ENCODE data around the gene NECAB2. TPM values are rescaled to one million over a fixed set of nuclear protein-coding genes. Genes with fewer than 3 reads are reported as not detected.

Gene NECAB2
- total and polyA plus RNA-seq, 2 experiments from 2014 or later, result 1.6 to 5.1 TPM

DNA sequence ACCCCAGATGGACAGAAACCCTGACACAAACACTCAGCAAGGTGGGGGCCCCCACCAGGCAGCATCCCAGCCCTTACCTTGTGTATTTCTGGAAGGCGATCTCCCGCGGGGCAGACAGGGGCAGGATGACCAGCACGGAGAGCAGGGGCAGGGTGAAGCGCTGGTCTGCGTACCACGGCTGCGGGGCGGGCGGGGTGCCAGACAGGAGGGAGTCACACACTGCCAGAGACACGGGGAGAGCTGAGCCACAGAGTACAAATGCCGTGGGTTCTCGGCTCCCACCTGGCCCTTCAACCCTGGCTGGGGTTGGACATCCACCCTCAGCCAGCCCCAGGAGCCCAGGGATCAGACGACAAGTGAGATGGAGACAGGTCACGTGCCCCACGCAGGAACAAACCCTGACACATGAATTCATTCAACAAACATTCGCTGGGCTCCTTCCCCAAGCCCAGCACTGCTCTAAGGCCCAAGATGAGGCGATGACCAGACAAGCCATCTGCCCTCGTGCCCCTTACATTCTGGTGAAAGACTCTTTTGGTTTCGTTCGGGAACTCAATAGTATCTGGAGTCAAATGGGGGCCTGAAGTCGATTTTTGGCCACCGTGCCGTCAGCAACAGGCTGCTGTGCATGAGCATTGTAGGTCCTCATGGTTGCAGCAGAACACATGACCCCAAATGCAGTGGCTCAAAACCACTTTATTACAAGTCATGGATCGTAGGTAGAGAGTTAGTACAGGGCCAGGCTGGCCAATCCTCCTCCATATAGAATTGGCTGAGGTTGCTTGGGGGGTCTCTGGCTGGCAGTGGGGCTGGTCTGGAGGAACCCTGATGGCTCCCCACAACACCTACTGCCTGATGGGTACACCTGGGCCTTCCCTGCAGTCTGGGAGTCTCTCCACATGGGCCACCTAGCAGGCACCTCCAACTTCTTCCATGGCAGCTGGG is 65.5 kb downstream of the NECAB2 start:
- DNase-seq (ENCODE audit: low spot score), result no peak
- H3K27me3 Mint-ChIP-seq (ENCODE audit: insufficient read depth, low read depth, poor library complexity), result peaks cover 7% of the 10 kb centered on the region
- H3K27ac ChIP-seq (ENCODE audit: low read depth), result no peak overlapping the region

More for the DNA sequence above, 65.5 kb downstream of the NECAB2 start:
- H3K36me3 Mint-ChIP-seq (ENCODE audit: low read depth), result no peaks in the 10 kb centered on the region
- no peaks in the 10 kb centered on the region for H3F3A ChIP-seq (replicated peaks; ENCODE audit: low read depth)
- H3K4me1 ChIP-seq (ENCODE audit: insufficient read depth), result no peaks in the 10 kb centered on the region
- H3K9me2 ChIP-seq (ENCODE audit: insufficient read depth), result no peaks in the 10 kb centered on the region
- no peaks in the 10 kb centered on the region for H3K36me3 ChIP-seq (ENCODE audit: insufficient read depth)
- TF ChIP-seq JUNB (IDR thresholded peaks at IDR 0.05; ENCODE audit: unreplicated experiment) (no peak), ZNF331 (CRISPR knock-in tag; IDR thresholded peaks at IDR 0.05; ENCODE audit: low read depth) (no peak), ZNF114 (CRISPR knock-in tag; IDR thresholded peaks at IDR 0.05) (no peak), NANOG (IDR thresholded peaks at IDR 0.05; ENCODE audit: borderline replicate concordance) (no peak), EZH2 (IDR thresholded peaks at IDR 0.05; ENCODE audit: low read depth, unreplicated experiment) (no peak), CREB1 (CRISPR knock-in tag; IDR thresholded peaks at IDR 0.05; ENCODE audit: low read depth) (no peak), POLR2AphosphoS5 (IDR thresholded peaks at IDR 0.05; ENCODE audit: low read depth) (no peak), EZH2phosphoT487 (IDR thresholded peaks at IDR 0.05; ENCODE audit: unreplicated experiment) (no peak), STAT1 (IDR thresholded peaks at IDR 0.05; ENCODE audit: unreplicated experiment) (no peak), CTCF (conservative IDR thresholded peaks at IDR 0.05; ENCODE audit: low read depth in 2 of 2) (no peak)
- TF ChIP-seq, protein P1, sequence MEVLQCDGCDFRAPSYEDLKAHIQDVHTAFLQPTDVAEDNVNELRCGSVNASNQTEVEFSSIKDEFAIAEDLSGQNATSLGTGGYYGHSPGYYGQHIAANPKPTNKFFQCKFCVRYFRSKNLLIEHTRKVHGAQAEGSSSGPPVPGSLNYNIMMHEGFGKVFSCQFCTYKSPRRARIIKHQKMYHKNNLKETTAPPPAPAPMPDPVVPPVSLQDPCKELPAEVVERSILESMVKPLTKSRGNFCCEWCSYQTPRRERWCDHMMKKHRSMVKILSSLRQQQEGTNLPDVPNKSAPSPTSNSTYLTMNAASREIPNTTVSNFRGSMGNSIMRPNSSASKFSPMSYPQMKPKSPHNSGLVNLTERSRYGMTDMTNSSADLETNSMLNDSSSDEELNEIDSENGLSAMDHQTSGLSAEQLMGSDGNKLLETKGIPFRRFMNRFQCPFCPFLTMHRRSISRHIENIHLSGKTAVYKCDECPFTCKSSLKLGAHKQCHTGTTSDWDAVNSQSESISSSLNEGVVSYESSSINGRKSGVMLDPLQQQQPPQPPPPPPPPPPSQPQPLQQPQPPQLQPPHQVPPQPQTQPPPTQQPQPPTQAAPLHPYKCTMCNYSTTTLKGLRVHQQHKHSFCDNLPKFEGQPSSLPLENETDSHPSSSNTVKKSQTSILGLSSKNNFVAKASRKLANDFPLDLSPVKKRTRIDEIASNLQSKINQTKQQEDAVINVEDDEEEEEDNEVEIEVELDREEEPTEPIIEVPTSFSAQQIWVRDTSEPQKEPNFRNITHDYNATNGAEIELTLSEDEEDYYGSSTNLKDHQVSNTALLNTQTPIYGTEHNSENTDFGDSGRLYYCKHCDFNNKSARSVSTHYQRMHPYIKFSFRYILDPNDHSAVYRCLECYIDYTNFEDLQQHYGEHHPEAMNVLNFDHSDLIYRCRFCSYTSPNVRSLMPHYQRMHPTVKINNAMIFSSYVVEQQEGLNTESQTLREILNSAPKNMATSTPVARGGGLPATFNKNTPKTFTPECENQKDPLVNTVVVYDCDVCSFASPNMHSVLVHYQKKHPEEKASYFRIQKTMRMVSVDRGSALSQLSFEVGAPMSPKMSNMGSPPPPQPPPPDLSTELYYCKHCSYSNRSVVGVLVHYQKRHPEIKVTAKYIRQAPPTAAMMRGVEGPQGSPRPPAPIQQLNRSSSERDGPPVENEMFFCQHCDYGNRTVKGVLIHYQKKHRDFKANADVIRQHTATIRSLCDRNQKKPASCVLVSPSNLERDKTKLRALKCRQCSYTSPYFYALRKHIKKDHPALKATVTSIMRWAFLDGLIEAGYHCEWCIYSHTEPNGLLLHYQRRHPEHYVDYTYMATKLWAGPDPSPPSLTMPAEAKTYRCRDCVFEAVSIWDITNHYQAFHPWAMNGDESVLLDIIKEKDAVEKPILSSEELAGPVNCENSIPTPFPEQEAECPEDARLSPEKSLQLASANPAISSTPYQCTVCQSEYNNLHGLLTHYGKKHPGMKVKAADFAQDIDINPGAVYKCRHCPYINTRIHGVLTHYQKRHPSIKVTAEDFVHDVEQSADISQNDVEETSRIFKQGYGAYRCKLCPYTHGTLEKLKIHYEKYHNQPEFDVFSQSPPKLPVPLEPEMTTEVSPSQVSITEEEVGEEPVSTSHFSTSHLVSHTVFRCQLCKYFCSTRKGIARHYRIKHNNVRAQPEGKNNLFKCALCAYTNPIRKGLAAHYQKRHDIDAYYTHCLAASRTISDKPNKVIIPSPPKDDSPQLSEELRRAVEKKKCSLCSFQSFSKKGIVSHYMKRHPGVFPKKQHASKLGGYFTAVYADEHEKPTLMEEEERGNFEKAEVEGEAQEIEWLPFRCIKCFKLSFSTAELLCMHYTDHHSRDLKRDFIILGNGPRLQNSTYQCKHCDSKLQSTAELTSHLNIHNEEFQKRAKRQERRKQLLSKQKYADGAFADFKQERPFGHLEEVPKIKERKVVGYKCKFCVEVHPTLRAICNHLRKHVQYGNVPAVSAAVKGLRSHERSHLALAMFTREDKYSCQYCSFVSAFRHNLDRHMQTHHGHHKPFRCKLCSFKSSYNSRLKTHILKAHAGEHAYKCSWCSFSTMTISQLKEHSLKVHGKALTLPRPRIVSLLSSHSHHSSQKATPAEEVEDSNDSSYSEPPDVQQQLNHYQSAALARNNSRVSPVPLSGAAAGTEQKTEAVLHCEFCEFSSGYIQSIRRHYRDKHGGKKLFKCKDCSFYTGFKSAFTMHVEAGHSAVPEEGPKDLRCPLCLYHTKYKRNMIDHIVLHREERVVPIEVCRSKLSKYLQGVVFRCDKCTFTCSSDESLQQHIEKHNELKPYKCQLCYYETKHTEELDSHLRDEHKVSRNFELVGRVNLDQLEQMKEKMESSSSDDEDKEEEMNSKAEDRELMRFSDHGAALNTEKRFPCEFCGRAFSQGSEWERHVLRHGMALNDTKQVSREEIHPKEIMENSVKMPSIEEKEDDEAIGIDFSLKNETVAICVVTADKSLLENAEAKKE (CRISPR knock-in tag; IDR thresholded peaks at IDR 0.05), result no peak
- TF ChIP-seq, protein P2, sequence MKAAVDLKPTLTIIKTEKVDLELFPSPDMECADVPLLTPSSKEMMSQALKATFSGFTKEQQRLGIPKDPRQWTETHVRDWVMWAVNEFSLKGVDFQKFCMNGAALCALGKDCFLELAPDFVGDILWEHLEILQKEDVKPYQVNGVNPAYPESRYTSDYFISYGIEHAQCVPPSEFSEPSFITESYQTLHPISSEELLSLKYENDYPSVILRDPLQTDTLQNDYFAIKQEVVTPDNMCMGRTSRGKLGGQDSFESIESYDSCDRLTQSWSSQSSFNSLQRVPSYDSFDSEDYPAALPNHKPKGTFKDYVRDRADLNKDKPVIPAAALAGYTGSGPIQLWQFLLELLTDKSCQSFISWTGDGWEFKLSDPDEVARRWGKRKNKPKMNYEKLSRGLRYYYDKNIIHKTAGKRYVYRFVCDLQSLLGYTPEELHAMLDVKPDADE (IDR thresholded peaks at IDR 0.05), result no peak
- TF ChIP-seq, protein P3, sequence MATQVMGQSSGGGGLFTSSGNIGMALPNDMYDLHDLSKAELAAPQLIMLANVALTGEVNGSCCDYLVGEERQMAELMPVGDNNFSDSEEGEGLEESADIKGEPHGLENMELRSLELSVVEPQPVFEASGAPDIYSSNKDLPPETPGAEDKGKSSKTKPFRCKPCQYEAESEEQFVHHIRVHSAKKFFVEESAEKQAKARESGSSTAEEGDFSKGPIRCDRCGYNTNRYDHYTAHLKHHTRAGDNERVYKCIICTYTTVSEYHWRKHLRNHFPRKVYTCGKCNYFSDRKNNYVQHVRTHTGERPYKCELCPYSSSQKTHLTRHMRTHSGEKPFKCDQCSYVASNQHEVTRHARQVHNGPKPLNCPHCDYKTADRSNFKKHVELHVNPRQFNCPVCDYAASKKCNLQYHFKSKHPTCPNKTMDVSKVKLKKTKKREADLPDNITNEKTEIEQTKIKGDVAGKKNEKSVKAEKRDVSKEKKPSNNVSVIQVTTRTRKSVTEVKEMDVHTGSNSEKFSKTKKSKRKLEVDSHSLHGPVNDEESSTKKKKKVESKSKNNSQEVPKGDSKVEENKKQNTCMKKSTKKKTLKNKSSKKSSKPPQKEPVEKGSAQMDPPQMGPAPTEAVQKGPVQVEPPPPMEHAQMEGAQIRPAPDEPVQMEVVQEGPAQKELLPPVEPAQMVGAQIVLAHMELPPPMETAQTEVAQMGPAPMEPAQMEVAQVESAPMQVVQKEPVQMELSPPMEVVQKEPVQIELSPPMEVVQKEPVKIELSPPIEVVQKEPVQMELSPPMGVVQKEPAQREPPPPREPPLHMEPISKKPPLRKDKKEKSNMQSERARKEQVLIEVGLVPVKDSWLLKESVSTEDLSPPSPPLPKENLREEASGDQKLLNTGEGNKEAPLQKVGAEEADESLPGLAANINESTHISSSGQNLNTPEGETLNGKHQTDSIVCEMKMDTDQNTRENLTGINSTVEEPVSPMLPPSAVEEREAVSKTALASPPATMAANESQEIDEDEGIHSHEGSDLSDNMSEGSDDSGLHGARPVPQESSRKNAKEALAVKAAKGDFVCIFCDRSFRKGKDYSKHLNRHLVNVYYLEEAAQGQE (IDR thresholded peaks at IDR 0.05; ENCODE audit: unreplicated experiment), result no peak
- no peak overlapping the region for H3K27ac Mint-ChIP-seq
- no peak for ATAC-seq
- no peak overlapping the region for H3K4me2 ChIP-seq
- no peak overlapping the region for H3K4me3 ChIP-seq
- H3K79me2 ChIP-seq (replicated peaks; ENCODE audit: insufficient read depth), result no peaks in the 10 kb centered on the region
- peaks cover 2% of the 10 kb centered on the region; the same call in 2 of the 3 replicates for H3K9me3 Mint-ChIP-seq
- H3K4me3 Mint-ChIP-seq, result no peak overlapping the region
- no peaks in the 10 kb centered on the region for H3K27me3 ChIP-seq (ENCODE audit: insufficient read depth)
- H3K4me1 Mint-ChIP-seq, result peaks cover 3% of the 10 kb centered on the region; the same call in 2 of the 3 replicates
- no peak overlapping the region for H2AFZ ChIP-seq
- H4K20me1 ChIP-seq (replicated peaks; ENCODE audit: insufficient read depth), result no peaks in the 10 kb centered on the region

Measured in GM23338 (cell line).